Mesothelial cell of epicardium (in vitro differentiated cells): ENCODE results near the gene MED17. TPM values are rescaled to one million over a fixed set of nuclear protein-coding genes. Genes with fewer than 3 reads are reported as not detected.
A peak's percentile ranks its signal among the peaks of the same experiment; 100 is the strongest.

Source experiments
- DNase-seq, 2 experiments: peaks; one replicate each; pipeline ENCODE4 v3.0.0; 2021; ENCODE audit warnings: low spot score in 2 of 2; ENCODE audit not compliant: unreplicated experiment in 2 of 2
- H3K27ac Mint-ChIP-seq: 2 replicates; pipeline ENCODE4 v1.8.0; 2021; ENCODE audit warnings: mixed read lengths
- H3K27me3 Mint-ChIP-seq: 2 replicates; pipeline ENCODE4 v1.8.0; 2021; ENCODE audit warnings: low read depth, mixed read lengths
- H3K36me3 Mint-ChIP-seq: 2 replicates; pipeline ENCODE4 v1.8.0; 2021; ENCODE audit warnings: mixed read lengths
- H3K4me1 Mint-ChIP-seq: 2 replicates; pipeline ENCODE4 v1.8.0; 2021; ENCODE audit warnings: mixed read lengths
- H3K4me3 Mint-ChIP-seq: 2 replicates; pipeline ENCODE4 v1.8.0; 2021; ENCODE audit warnings: mild to moderate bottlenecking, moderate library complexity, mixed read lengths
- H3K9me3 Mint-ChIP-seq: 2 replicates; pipeline ENCODE4 v1.8.0; 2021; ENCODE audit warnings: mixed read lengths
- total RNA-seq: library from RNA; stranded (reverse); gene quantifications from 3 replicates; pipeline ENCODE4 v1.2.1, GENCODE V29; 2021
- TF ChIP-seq, protein P1 (sequence below): fragments of 200-600 bp; sonication (generic); IDR thresholded peaks from one replicate; pipeline ENCODE4 v1.5.0; 2021; ENCODE audit warnings: antibody characterized with exemption; ENCODE audit not compliant: unreplicated experiment

MED17 gene
- total RNA-seq, 1 donor from 2014 or later, result 55.5 TPM

DNA sequence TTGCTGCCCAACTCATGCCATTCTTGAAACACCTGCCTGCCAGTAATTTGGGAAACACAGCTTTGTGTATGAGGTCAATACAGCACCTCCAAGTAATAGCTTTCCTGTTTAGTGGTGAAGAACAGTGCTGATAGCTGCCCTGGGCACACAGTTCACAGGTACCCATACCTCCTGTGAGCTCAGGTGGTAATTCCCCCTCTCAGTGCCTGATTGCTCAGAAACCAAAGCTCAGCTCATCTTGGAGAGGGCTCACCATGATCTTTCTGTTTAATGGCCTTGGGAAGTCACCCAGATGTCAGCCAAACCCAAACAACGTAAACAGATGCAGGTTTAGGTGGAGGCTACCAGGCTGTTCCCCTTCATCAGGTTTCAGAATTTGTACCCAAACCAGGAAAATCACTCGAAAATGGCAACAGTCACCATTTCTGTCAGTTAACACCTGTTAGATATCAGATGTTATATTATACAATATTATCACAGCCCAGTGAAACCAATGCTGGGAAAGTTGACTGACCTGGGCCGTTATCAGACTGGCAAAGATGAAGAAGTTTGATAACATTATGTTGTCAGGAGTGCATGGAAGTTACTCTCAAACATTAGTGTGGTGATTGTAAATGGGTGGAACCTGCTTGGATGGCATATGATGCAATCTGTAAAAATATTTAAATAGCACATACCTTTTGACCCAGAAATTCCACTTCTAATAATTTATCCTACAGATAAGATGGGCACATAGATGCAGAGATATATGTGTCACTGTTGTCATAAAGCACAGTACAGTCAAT, 47.5 kb downstream of the MED17 start:
- no peaks in the 10 kb centered on the region for H3K36me3 Mint-ChIP-seq
- TF ChIP-seq, protein P1, sequence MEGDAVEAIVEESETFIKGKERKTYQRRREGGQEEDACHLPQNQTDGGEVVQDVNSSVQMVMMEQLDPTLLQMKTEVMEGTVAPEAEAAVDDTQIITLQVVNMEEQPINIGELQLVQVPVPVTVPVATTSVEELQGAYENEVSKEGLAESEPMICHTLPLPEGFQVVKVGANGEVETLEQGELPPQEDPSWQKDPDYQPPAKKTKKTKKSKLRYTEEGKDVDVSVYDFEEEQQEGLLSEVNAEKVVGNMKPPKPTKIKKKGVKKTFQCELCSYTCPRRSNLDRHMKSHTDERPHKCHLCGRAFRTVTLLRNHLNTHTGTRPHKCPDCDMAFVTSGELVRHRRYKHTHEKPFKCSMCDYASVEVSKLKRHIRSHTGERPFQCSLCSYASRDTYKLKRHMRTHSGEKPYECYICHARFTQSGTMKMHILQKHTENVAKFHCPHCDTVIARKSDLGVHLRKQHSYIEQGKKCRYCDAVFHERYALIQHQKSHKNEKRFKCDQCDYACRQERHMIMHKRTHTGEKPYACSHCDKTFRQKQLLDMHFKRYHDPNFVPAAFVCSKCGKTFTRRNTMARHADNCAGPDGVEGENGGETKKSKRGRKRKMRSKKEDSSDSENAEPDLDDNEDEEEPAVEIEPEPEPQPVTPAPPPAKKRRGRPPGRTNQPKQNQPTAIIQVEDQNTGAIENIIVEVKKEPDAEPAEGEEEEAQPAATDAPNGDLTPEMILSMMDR, result no peak
- H3K4me1 Mint-ChIP-seq, result no peaks in the 10 kb centered on the region

DNA sequence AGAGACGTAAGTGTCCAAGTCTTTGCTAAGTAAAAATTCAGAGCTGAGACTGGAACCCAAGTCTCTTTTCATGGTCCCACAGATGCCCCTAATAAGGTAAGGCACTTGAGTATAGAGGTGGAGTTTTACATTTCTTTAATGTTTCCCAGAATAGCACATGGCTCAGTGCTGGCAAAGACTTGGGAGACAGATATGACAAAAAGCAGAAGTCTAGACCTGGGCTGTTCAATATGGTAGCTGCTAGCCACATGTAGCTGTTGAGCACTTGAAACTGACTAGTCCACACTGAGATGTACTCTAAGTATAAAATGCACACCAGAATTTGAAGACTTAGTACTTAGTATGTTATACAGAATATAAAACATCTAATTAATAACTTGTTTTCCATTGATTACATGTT, 48.7 kb downstream of the MED17 start:
- Mint-ChIP-seq H3K36me3 (no peaks in the 10 kb centered on the region), H3K4me3 (no peak overlapping the region), H3K27ac (no peak overlapping the region), H3K9me3 (no peaks in the 10 kb centered on the region), H3K4me1 (no peaks in the 10 kb centered on the region), H3K27me3 (no peaks in the 10 kb centered on the region)
- TF ChIP-seq, protein P1, result no peak
- no peak for DNase-seq

More for the DNA sequence above, 47.5 kb downstream of the MED17 start:
- Mint-ChIP-seq H3K27ac (no peak overlapping the region), H3K9me3 (no peaks in the 10 kb centered on the region), H3K27me3 (no peaks in the 10 kb centered on the region), H3K4me3 (no peak overlapping the region)
- no peak for DNase-seq

DNA sequence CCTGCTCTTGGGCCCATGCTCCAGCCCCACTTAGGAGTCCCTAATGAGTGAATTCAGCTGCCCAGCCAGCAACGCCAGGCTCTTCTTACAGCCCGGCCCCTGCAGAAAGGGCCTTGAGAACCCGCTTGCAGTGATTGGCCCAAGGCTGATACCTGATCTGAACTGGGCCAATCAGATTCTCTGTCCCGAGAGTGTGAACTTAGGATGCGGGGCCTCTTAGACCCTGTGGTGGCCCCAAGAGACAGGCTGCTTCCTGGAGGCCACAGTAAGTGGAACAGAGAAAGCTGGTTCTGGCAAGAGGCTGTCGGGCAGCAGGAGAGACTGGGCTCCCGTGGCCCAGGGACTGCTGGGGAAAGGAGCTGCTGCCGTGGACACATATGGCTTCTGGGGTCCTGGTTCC, 54.9 kb downstream of the MED17 start:
- H3K36me3 Mint-ChIP-seq, result no peaks in the 10 kb centered on the region
- H3K27ac Mint-ChIP-seq, result no peak overlapping the region
- peaks cover 15% of the 10 kb centered on the region for H3K4me1 Mint-ChIP-seq
- TF ChIP-seq, protein P1, result no peak
- H3K27me3 Mint-ChIP-seq, result no peaks in the 10 kb centered on the region
- no peak for DNase-seq
- H3K9me3 Mint-ChIP-seq, result no peaks in the 10 kb centered on the region
- no peak overlapping the region for H3K4me3 Mint-ChIP-seq

DNA sequence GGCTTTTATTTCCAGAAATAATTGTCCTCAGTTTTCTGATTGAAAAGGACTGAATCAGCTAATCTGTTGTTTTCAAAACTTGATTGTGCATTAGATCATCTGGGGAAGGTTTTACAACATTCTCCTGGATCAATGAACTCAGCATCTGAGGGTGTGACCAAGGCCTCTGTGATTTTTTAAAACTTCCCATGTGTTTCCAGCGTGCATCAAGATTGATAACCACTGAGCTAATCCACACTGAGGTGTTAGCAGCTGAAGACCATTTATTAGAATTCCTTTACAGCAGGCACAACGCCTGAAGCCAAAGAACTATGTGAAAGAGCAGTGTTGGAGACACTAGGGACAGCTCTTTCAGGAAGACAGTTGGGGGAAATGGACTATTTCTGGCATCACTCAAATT, 56.1 kb downstream of the MED17 start:
- Mint-ChIP-seq H3K4me3 (no peak overlapping the region), H3K27me3 (no peaks in the 10 kb centered on the region), H3K4me1 (peaks cover 15% of the 10 kb centered on the region), H3K27ac (peak overlapping the region; percentile 28), H3K36me3 (no peaks in the 10 kb centered on the region), H3K9me3 (no peaks in the 10 kb centered on the region)
- TF ChIP-seq, protein P1, result no peak
- no peak for DNase-seq

- TF ChIP-seq, protein P1, result no peak
- Mint-ChIP-seq H3K4me3 (no peak overlapping the region), H3K27me3 (no peaks in the 10 kb centered on the region), H3K9me3 (no peaks in the 10 kb centered on the region), H3K27ac (no peak overlapping the region), H3K4me1 (peaks cover 15% of the 10 kb centered on the region), H3K36me3 (no peaks in the 10 kb centered on the region)
- DNase-seq, result no peak
Observed at GRCh38 chr11:93840981-93841380, 56.9 kb downstream of the MED17 start.
